SU-DHL-6 (cell line): ENCODE results near the gene PARP3.

Experiments
- CTCF ChIP-seq: fragments of 200-600 bp; sonication (generic); IDR thresholded peaks from one replicate; pipeline ENCODE4 v1.5.1; 2017; ENCODE audit warnings: antibody characterized with exemption, mild to moderate bottlenecking, low read length, moderate library complexity; ENCODE audit not compliant: insufficient read depth, poor library complexity, severe bottlenecking
- EZH2phosphoT487 ChIP-seq: fragments of 200-600 bp; sonication (generic), shearing (Covaris generic); conservative IDR thresholded peaks from 2 replicates; pipeline ENCODE4 v1.6.1; 2018; ENCODE audit warnings: mild to moderate bottlenecking, antibody characterized with exemption, low read length, moderate library complexity, mixed read lengths

GRCh38 chr3:51904034-51904823, 37.9 kb upstream of the PARP3 start:
- TF ChIP-seq CTCF (no peak), EZH2phosphoT487 (no peak)
